Stromal cell of bone marrow (primary cell): Measurements from ENCODE around the gene EPB42.
"Not testable (repeated sequence)": the region's sequence is repeated elsewhere in the genome, so short reads cannot be mapped to it uniquely, and the experiment has no call there.

ENCODE experiments used
- DNase-seq: peaks from one replicate; pipeline ENCODE4 v3.0.0-alpha.2; 2012; ENCODE audit warnings: low read depth

The EPB42 gene

GRCh38 chr15:43212299-43212698, 8.5 kb downstream of the EPB42 start:
- no peak for DNase-seq

GRCh38 chr15:43211224-43211735, 9.5 kb downstream of the EPB42 start:
- DNase-seq, result no peak

GRCh38 chr15:43210807-43211206, 10.0 kb downstream of the EPB42 start:
- no peak for DNase-seq

- no peak for DNase-seq
Measured at GRCh38 chr15:43210172-43210745, 10.6 kb downstream of the EPB42 start.

GRCh38 chr15:43209059-43209824, 11.6 kb downstream of the EPB42 start:
- no peak for DNase-seq

- no peak for DNase-seq
Measured at GRCh38 chr15:43208052-43209002, 12.5 kb downstream of the EPB42 start.

- no peak for DNase-seq
Measured at GRCh38 chr15:43207024-43207423, 13.8 kb downstream of the EPB42 start.

GRCh38 chr15:43206054-43206453, 14.8 kb downstream of the EPB42 start:
- DNase-seq, result no peak

- DNase-seq, result no peak
Measured at GRCh38 chr15:43204016-43204901, 16.6 kb downstream of the EPB42 start.

- DNase-seq, result no peak
Measured at GRCh38 chr15:43199945-43200488, 20.8 kb downstream of the EPB42 start.

GRCh38 chr15:43198992-43199391, 21.8 kb downstream of the EPB42 start:
- no peak for DNase-seq

GRCh38 chr15:43198556-43198955, 22.3 kb downstream of the EPB42 start:
- not testable (repeated sequence) for DNase-seq

- DNase-seq, result not testable (repeated sequence)
Measured at GRCh38 chr15:43197773-43198172, 23.0 kb downstream of the EPB42 start.

GRCh38 chr15:43196760-43197548, 23.9 kb downstream of the EPB42 start:
- no peak for DNase-seq

GRCh38 chr15:43194795-43195194, 26.0 kb downstream of the EPB42 start:
- DNase-seq, result no peak

- no peak for DNase-seq
Measured at GRCh38 chr15:43193710-43194109, 27.1 kb downstream of the EPB42 start.

GRCh38 chr15:43190178-43190577, 30.6 kb downstream of the EPB42 start:
- no peak for DNase-seq

- DNase-seq, result no peak
Measured at GRCh38 chr15:43189296-43189695, 31.5 kb downstream of the EPB42 start.

GRCh38 chr15:43187544-43188155, 33.2 kb downstream of the EPB42 start:
- no peak for DNase-seq

GRCh38 chr15:43186003-43186353, 34.8 kb downstream of the EPB42 start:
- no peak for DNase-seq
